PC-3 (cell line): ENCODE measurements around the gene ANKRD27.

Source experiments
- EZH2phosphoT487 ChIP-seq: fragments of 300-600 bp; sonication (generic); IDR thresholded peaks from 2 replicates; pipeline ENCODE4 v1.6.1; 2018; ENCODE audit warnings: mild to moderate bottlenecking, antibody characterized with exemption, low read length, borderline replicate concordance
- TF ChIP-seq, protein P1 (sequence below): fragments of 300-600 bp; sonication (generic); conservative IDR thresholded peaks from 2 replicates; pipeline ENCODE4 v1.5.1; 2017; ENCODE audit warnings: antibody characterized with exemption, low read depth, mild to moderate bottlenecking, low read length

DNA sequence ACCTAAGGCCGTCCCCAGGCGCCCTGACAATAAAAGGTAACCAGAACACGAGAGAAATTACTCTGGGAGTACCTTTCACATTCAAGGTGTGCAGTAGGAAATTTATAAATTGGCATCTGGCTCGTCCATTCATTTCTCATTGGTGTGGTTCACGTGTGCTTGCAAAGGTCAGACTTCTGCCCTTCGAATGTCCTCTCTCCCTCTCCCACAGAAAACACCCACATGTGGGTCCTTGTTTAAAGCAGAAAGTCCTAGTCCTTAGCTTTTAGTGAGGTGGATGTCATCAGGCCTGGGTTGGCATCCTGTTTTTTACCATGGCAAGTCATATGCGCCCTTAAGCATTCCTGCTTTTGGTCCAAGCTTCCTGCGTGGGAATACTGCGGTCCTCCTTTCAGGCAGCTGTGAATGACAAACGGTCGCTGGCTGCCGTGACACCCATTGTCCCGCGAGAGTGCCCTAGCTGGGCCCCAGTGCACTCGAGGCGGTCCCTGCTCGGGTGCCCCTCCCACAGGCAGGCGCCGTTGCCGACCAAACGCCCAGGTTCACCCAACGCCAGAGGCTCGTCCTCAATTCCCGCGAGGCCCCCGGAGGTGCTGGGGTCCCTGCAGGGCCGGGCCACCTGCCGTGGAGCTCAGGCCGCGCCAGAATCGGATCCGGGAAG is 16.4 kb upstream of the ANKRD27 start, which contains the start of gene NUDT19:
- TF ChIP-seq, protein P1, sequence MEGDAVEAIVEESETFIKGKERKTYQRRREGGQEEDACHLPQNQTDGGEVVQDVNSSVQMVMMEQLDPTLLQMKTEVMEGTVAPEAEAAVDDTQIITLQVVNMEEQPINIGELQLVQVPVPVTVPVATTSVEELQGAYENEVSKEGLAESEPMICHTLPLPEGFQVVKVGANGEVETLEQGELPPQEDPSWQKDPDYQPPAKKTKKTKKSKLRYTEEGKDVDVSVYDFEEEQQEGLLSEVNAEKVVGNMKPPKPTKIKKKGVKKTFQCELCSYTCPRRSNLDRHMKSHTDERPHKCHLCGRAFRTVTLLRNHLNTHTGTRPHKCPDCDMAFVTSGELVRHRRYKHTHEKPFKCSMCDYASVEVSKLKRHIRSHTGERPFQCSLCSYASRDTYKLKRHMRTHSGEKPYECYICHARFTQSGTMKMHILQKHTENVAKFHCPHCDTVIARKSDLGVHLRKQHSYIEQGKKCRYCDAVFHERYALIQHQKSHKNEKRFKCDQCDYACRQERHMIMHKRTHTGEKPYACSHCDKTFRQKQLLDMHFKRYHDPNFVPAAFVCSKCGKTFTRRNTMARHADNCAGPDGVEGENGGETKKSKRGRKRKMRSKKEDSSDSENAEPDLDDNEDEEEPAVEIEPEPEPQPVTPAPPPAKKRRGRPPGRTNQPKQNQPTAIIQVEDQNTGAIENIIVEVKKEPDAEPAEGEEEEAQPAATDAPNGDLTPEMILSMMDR, result no peak
- TF ChIP-seq EZH2phosphoT487, result no peak
